ENCODE results near the gene SHISA9. TPM values are rescaled to one million over a fixed set of nuclear protein-coding genes. Genes with fewer than 3 reads are reported as not detected.

Gene SHISA9
- total and polyA plus RNA-seq, 12 donors, result 0.04 to 0.96 (median 0.13) TPM; not detected in 3

GRCh38 chr16:12898551-12898950 is 2.8 kb upstream of the SHISA9 start:
- WGBS, 2 donors, result 39 to 49% methylated on average over 3 of the region's 3 CpGs
- Histone ChIP-seq H3K27me3 (peaks cover 5 to 77% (median 69%) of the 10 kb centered on the region in 7 donors), H3K27ac (no peak overlapping the region), H3K9me3 (peaks cover 0 to 6% (median 0%) of the 10 kb centered on the region in 11 donors), H3K36me3 (no peaks in the 10 kb centered on the region), H3K4me3 (no peak overlapping the region), H3K4me1 (peaks cover 0 to 25% (median 5%) of the 10 kb centered on the region in 9 donors)
- no peak for DNase-seq
- no peak for TF ChIP-seq CTCF (IDR thresholded peaks at IDR 0.05)
- intact Hi-C loops (cut with DNase I), result no loop called here
- ATAC-seq, result no peak

- 67% methylated on average over 6 of the region's 6 CpGs for WGBS, 2 donors
- peaks cover 0 to 5% (median 0%) of the 10 kb centered on the region in 11 donors for H3K9me3 ChIP-seq
- intact Hi-C loops (cut with DNase I), result no loop called here
- H3K27ac ChIP-seq, result no peak overlapping the region
- H3K4me3 ChIP-seq, result no peak overlapping the region
- no peak for TF ChIP-seq CTCF (IDR thresholded peaks at IDR 0.05)
- H3K36me3 ChIP-seq, result no peaks in the 10 kb centered on the region
- no peak for DNase-seq
- peaks cover 5 to 87% (median 80%) of the 10 kb centered on the region in 7 donors for H3K27me3 ChIP-seq
- ATAC-seq, result no peak
- peaks cover 0 to 31% (median 5%) of the 10 kb centered on the region in 9 donors for H3K4me1 ChIP-seq
These were observed 1.8 kb upstream of the SHISA9 start for GRCh38 chr16:12899529-12900143.

- intact Hi-C loops (cut with DNase I), result no loop called here
- peaks cover 0 to under 1% (median 0%) of the 10 kb centered on the region in 11 donors for H3K9me3 ChIP-seq
- no peak for ATAC-seq
- H3K27ac ChIP-seq, result no peak overlapping the region
- no peak overlapping the region for H3K4me3 ChIP-seq
- WGBS, 2 donors, result 9 to 13% methylated on average over 7 of the region's 7 CpGs
- H3K4me1 ChIP-seq, result peaks cover 0 to 31% (median 5%) of the 10 kb centered on the region in 9 donors
- DNase-seq, result no peak
- peaks cover 5 to 92% (median 85%) of the 10 kb centered on the region in 7 donors for H3K27me3 ChIP-seq
- no peaks in the 10 kb centered on the region for H3K36me3 ChIP-seq
- no peak for TF ChIP-seq CTCF (IDR thresholded peaks at IDR 0.05)
These were observed 1.2 kb upstream of the SHISA9 start for GRCh38 chr16:12900156-12900555.

- H3K36me3 ChIP-seq, result no peaks in the 10 kb centered on the region
- H3K4me1 ChIP-seq, result peaks cover 0 to 31% (median 5%) of the 10 kb centered on the region in 9 donors
- WGBS, 2 donors, result 1 to 2% methylated on average over 37 of the region's 37 CpGs
- intact Hi-C loops (cut with DNase I), result no loop called here
- H3K4me3 ChIP-seq, result peak overlapping the region in 2 of 10 donors; percentile 17 to 22
- DNase-seq, result no peak
- H3K27me3 ChIP-seq, result peaks cover 5 to 96% (median 90%) of the 10 kb centered on the region in 7 donors
- H3K27ac ChIP-seq, result no peak overlapping the region
- TF ChIP-seq CTCF (IDR thresholded peaks at IDR 0.05), result no peak
- no peaks in the 10 kb centered on the region for H3K9me3 ChIP-seq
- no peak for ATAC-seq
These were observed 697 bp upstream of the SHISA9 start for GRCh38 chr16:12900599-12901203.

All from heart right ventricle (tissue), 16 donors.